Nephron progenitor cell (in vitro differentiated cells): Measurements from ENCODE around the gene NADSYN1.

Experiments used
- DNase-seq: peaks from one replicate; pipeline ENCODE4 v3.0.0; 2021
- H3K27ac Mint-ChIP-seq: 2 replicates; pipeline ENCODE4 v1.8.0; 2021; ENCODE audit warnings: mild to moderate bottlenecking, moderate library complexity, mixed read lengths
- H3K27me3 Mint-ChIP-seq: 2 replicates; pipeline ENCODE4 v1.8.0; 2021; ENCODE audit warnings: mild to moderate bottlenecking, low read depth, mixed read lengths; ENCODE audit not compliant: poor library complexity
- H3K36me3 Mint-ChIP-seq: 2 replicates; pipeline ENCODE4 v1.8.0; 2021; ENCODE audit warnings: low read depth, mixed read lengths
- H3K4me1 Mint-ChIP-seq: 2 replicates; pipeline ENCODE4 v1.8.0; 2021; ENCODE audit warnings: mixed read lengths
- H3K4me3 Mint-ChIP-seq: 2 replicates; pipeline ENCODE4 v1.8.0; 2021; ENCODE audit warnings: mild to moderate bottlenecking, moderate library complexity, mixed read lengths
- H3K9me3 Mint-ChIP-seq: 2 replicates; pipeline ENCODE4 v1.8.0; 2021; ENCODE audit warnings: mild to moderate bottlenecking, moderate library complexity, mixed read lengths
- CTCF ChIP-seq: fragments of 200-600 bp; sonication (generic); IDR thresholded peaks from 2 replicates; pipeline ENCODE4 v1.5.0; 2021; ENCODE audit warnings: antibody characterized with exemption

The NADSYN1 gene

GRCh38 chr11:71488681-71489270, 35.8 kb downstream of the NADSYN1 start:
- DNase-seq, result no peak
- no peak for TF ChIP-seq CTCF
- H3K27me3 Mint-ChIP-seq, result peaks cover 2% of the 10 kb centered on the region
- H3K36me3 Mint-ChIP-seq, result peaks cover 58% of the 10 kb centered on the region
- H3K27ac Mint-ChIP-seq, result peak overlapping the region; percentile 93
- peaks cover 31% of the 10 kb centered on the region for H3K4me1 Mint-ChIP-seq
- peak overlapping the region; percentile 54 for H3K4me3 Mint-ChIP-seq
- H3K9me3 Mint-ChIP-seq, result no peaks in the 10 kb centered on the region

GRCh38 chr11:71489311-71490043, 36.5 kb downstream of the NADSYN1 start:
- Mint-ChIP-seq H3K9me3 (no peaks in the 10 kb centered on the region), H3K27ac (no peak overlapping the region), H3K4me1 (peaks cover 31% of the 10 kb centered on the region), H3K36me3 (peaks cover 51% of the 10 kb centered on the region), H3K27me3 (peaks cover 2% of the 10 kb centered on the region), H3K4me3 (no peak overlapping the region)
- DNase-seq, result no peak
- TF ChIP-seq CTCF, result no peak

- peaks cover 31% of the 10 kb centered on the region for H3K4me1 Mint-ChIP-seq
- TF ChIP-seq CTCF, result no peak
- DNase-seq, result no peak
- H3K9me3 Mint-ChIP-seq, result no peaks in the 10 kb centered on the region
- peaks cover 52% of the 10 kb centered on the region for H3K36me3 Mint-ChIP-seq
- no peak overlapping the region for H3K27ac Mint-ChIP-seq
- no peak overlapping the region for H3K4me3 Mint-ChIP-seq
- H3K27me3 Mint-ChIP-seq, result peaks cover 2% of the 10 kb centered on the region
These were observed 37.2 kb downstream of the NADSYN1 start for GRCh38 chr11:71490044-71490730.

GRCh38 chr11:71490731-71491390, 37.9 kb downstream of the NADSYN1 start:
- no peak for DNase-seq
- Mint-ChIP-seq H3K36me3 (peaks cover 52% of the 10 kb centered on the region), H3K27ac (peak overlapping the region; percentile 40), H3K9me3 (no peaks in the 10 kb centered on the region), H3K4me3 (no peak overlapping the region), H3K4me1 (peaks cover 36% of the 10 kb centered on the region), H3K27me3 (peaks cover 2% of the 10 kb centered on the region)
- no peak for TF ChIP-seq CTCF

- no peak overlapping the region for H3K27ac Mint-ChIP-seq
- no peak for DNase-seq
These were observed 38.5 kb downstream of the NADSYN1 start for GRCh38 chr11:71491531-71491930.

More at GRCh38 chr11:71491531-71491930, 38.5 kb downstream of the NADSYN1 start:
- H3K9me3 Mint-ChIP-seq, result peaks cover 1% of the 10 kb centered on the region
- no peak overlapping the region for H3K4me3 Mint-ChIP-seq
- peaks cover 52% of the 10 kb centered on the region for H3K36me3 Mint-ChIP-seq
- H3K27me3 Mint-ChIP-seq, result peaks cover 2% of the 10 kb centered on the region
- TF ChIP-seq CTCF, result no peak
- H3K4me1 Mint-ChIP-seq, result peaks cover 40% of the 10 kb centered on the region
